Astrocyte of the hippocampus (primary cell): ENCODE measurements around the gene LHX4.
A peak's percentile ranks its signal among the peaks of the same experiment; 100 is the strongest.

Experiments used
- DNase-seq: peaks from one replicate; pipeline ENCODE4 v3.0.0; 2011; ENCODE audit warnings: low read depth, low spot score

The LHX4 gene

DNA sequence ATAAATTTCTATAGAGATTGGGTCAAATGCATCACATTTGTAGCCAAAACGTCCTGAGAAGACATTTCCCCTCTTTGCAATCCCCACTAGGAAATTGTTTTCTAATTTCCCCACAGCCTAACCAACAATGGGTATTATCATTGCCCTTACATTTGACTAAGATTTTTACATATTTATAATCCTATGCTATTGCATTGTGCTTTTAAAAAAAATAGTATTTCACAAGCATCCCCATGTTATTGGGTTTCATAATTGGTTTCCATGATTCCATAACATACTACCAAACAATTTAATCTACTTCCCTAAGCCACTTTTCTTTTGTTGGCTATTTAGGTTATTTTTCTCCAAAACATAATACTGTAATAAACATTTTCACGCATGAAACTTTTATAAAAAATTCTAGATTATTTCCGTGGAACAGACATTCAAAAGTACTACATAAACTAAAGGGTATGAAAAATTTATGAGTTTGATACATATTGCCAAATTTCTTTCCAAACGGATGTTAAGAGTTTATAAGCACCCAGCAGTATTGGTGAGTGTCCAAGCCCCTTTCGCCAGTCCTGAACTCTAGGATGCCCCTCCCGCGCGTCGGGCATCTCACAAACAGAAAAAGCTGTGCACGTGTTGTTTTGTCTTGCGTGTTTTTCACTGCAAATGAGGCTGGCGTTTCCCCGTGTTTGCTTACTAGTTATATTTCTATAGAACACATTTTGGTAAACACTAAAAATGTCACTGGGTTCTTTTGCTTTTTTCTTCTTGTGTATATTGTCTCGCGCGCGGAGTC lies 2.0 kb upstream of the LHX4 start:
- no peak for DNase-seq

GRCh38 chr1:180228648-180229482 lies 1.2 kb upstream of the LHX4 start:
- peak; percentile 28 for DNase-seq

DNA sequence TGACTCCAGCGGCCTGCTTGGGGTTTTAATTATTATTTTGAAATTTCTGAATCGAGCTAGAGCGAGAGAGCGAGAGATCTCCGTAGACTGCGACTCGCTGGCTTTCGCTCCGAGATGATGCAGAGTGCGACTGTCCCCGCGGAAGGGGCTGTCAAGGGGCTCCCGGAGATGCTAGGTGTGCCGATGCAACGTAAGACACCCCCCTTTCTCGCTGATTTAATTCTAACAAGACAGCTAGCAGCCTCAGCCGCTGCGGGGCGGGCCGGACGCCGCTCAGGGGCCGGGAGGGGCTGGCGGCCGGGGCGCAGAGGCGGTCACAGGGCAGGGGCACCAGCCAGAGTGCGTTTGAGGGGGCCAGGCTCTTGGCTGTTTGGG lies 339 bp downstream of the LHX4 start:
- DNase-seq: no peak

GRCh38 chr1:180230791-180231505 lies 884 bp downstream of the LHX4 start:
- DNase-seq: peak; percentile 84

DNA sequence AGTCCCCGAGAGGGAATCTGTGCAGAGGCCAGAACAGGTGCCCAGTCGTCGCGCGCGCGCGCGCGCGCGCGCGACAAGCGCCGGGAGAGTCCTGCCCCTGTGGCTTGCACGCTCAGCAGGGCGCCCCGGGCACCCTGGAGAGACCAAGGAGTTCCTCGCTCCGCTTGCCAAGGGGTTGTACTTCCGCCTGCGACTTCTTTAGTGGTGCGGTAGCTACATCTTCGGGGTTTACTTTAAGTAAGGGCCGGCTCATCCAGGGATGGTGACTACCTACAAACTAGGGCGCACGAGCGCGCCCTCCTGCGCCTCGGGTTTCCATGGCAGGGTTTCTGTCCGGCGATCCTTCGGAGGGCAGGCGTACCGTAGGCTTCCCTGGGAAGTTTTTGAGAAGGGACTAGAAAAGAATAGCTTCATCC lies 1.4 kb downstream of the LHX4 start:
- peak; percentile 59 for DNase-seq

DNA sequence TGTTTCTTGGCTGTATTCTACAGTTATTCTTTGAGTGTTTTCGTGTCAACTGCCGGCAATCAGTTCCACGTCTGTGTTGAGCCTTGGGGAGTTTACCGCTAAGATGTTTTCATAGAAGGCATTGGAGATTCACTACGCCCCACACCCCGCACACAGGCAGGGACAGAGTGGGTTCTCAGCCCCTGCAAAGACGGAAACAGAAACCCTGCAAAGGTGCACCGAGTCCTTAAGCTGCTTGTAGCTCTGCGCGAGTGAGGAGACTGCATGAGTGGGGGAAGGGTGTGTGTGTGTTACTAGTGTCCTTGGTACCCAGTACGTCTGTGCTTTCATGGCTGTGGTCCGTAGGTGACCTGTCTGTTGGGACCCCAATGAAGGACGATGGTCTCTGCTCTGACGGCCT lies 1.9 kb downstream of the LHX4 start:
- DNase-seq: no peak

- DNase-seq: no peak
Measured at GRCh38 chr1:180232521-180233043, 2.5 kb downstream of the LHX4 start.

GRCh38 chr1:180233191-180234011 lies 3.3 kb downstream of the LHX4 start:
- DNase-seq: no peak

DNA sequence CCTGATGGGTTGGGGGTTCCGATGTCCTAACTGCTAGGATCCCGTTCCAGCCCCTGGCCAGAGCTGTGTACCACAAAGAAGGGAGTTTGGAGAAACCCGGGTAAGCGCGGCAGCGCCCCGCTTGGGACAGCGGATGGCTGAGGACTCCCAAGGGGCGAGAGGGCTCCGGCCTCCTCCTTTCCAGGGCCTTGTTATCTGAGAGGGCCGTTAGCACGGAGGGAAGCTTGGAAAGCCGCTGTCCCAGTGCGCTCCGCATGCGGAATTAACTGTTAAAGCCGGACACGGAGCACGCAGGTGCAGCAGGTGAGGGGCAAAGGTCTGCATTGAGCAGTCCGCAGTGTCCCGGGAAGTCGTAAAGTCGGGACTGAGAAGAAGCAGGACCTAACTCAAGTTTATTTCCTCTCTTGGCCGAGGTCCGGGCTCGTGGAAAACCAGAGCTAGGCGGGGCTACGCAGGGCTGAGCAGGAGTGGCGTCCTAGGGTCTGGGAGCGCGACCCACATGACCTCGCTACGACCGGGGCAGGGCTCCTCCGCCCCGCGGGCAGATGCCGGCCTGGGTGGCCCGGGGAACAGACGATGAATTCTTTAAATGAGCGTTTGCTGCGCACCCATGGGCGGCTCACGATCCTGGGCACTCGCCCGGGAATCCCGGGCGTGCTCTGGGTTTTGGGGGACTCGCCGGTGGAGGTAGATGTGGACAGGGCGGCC lies 4.5 kb downstream of the LHX4 start:
- peak; percentile 31 for DNase-seq

DNA sequence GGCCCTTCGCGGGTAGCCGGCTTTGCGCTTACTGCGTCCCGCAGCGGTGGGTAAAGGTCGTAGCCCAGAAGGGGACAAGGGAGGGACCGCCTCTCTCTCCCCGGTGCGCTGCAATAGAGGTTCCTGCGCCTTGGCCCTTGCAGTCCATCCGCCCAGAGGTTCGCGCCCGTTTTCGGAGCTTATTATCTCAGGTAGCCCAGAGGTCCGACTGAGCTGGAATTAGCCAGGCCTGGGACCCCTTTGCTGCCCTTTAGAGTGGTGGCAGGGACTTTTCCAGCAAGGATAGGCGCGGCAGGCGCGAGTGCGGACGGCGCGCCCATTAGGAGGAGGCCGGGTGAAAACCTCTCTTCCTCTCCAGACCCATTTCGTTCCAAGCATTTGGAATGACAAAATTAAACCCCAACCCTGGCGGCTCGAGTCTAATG lies 5.0 kb downstream of the LHX4 start:
- DNase-seq: no peak

DNA sequence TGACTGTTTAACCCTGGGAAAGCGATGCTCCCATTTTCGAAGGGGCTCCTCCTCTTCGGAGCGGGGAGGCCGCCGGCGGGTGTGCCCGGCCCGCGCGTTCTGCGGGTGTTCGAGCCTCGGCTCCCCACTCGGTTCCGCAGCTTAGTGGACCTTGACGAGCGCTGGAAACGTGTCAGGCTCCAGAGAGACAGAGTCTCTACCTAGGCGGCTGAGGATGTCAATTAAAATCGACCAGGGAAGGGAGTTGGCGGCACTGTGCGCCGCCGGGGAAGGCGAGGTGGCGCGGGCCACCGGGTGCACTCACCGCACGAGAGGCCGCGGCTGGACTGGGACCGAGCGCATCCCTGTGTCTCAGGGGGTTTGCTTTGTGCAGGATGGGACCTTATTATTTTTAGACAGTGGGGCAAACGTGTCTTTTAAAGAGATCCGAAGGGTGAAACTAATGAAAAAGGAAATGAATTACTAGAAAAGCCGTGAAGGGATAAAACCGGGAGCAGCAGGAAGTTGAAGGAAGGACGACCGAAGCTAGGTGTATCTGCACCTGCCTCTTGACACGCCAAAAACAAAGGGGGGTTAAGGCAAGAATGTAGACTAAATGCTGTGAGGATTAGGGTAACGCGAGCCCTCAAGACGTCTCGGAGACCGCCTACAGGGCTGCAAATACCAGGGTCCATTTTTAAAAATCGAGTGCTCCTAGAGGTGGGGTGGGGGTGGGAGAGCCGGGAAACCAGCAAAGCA lies 5.6 kb downstream of the LHX4 start:
- no peak for DNase-seq

DNA sequence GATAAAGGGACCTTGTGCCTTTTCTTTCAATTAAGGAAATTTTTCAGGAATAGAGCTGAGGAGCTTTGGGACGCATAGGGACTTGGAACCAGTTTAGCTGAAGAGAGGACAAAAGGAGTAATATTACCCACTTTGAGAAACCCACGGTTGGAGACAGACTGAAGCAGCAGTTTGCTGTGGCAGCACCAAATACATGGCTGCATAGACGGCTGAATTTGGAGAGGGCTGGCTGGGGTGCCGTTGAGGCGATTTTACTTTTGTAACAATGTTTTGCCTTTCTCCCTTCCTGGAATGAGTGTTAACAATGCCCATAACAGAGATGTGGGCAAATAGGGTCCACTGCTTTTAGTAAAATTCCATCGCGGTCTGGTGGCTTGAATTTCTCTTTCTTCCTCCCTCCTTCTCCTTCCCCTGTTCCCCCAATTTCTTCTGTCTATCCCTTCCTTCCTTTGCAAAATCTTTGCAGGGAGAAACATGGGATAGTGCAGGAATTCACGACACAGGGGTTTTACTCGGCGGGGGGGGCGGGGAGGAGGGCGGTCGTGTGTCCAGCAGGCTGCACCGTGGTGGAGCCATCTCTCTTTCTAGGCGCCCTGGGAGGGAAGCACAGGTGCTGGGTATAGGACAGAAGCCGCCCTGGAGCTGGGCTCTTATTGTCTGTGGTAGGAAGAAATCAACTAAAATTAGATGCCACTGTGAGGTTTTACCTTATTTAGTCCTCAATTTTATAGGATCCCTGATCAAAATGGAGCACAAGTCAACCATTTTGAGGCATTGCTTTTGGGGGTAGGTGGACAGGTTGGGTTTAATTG lies 6.8 kb downstream of the LHX4 start:
- DNase-seq: no peak

- DNase-seq: no peak
Measured at GRCh38 chr1:180237869-180238476, 7.9 kb downstream of the LHX4 start.

GRCh38 chr1:180238675-180239074 lies 8.6 kb downstream of the LHX4 start:
- DNase-seq: no peak

GRCh38 chr1:180239145-180240096 lies 9.4 kb downstream of the LHX4 start:
- DNase-seq: no peak

- peak; percentile 53 for DNase-seq
Measured at GRCh38 chr1:180241716-180242544, 11.9 kb downstream of the LHX4 start.
